CMK (cell line): ENCODE results near the gene NHLRC4.

Experiments used
- DNase-seq: peaks from one replicate; pipeline ENCODE4 v3.0.0-alpha.2; 2010; ENCODE audit warnings: low read depth

Gene NHLRC4

GRCh38 chr16:565419-566330 is 1.1 kb upstream of the NHLRC4 start:
- DNase-seq: no peak

DNA sequence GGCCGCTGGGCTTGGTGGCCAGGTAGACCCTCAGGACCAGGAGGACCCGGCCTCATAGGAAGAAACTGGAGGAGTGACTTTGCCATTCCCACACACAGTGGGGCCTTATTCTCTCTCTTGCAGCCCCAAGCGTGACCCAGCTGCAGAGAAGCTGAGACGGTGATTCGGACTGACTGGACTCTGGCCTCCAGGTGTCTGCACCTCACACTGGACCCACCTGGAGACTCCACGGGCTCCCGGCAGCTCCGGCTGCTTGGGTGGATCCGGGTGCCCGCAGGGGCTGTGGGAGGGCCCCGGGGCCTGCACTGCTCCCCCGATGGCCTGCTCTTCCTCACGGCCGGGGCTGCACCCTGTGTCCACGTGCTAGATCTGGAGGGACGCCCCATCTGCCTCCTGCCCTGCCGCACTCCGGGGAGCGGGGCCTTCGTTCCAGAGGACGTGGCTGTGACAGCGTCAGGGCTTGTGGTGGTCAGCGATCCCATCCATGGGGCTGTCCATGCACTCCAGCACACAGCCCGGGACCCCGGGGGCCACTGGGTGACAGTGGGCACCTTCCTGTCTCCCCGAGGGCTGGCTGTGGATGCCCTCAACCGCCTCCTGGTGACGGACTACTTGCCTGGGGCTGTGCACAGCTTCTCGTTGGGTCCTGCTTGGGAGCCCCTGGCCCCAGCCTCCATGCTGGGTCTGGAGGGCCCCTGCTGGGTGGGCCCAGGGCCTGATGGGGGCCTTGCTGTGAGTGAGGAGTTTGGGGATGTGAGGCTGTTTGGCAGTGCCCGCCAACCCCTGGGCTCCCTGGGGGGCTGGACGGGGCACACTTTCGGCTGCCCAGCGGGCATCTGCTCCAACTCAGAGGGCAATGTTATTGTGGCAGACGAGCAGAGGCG is 810 bp downstream of the NHLRC4 start:
- no peak for DNase-seq

DNA sequence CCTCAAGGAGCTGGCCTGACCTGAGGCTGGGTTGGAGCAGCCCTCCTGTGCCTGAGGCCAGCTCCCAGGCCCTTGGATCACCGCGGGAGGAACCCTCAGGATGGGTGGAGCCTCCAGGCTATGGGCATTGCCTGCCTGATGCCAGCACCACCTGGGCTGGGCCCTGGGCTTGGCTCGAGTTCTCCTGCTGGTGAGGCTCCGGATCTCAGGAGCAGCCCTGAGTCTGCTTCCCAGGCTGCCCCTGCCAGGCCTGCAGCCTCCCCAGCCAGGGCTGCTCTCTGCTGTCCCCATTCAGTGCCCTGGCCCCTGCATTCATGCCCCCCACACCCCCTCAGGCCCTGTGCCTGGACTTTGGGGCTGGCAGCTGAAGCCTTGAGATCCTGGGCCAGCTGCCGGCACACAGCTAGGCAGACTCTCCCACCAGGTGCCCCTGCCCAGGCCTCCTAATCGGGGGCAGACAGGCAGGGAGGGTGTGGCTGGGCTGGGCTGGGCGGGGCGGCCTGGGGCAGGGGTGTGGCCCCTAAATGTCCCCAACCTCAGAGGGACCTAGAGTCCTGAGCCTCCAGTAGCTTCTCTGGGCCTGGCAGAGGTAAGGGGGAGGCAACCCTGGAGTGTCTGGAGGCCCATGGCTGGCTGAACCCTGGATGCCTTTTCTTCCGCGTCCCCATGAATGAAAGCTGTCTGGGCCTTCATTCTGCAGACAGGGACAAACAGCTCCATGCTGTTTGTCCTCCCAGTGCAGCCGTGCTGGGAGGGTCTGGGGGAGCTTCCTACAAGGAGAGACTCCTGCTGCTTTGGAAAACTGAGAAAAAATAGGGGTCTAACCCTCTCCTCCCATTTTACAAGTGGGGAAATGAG is 1.8 kb downstream of the NHLRC4 start:
- DNase-seq: no peak

GRCh38 chr16:569445-570254 is 2.8 kb downstream of the NHLRC4 start, which contains the start of gene PIGQ:
Gene PIGQ (plus strand): TSS chr16:569968. CDS start chr16:574075, 4,107 bp downstream.
- no peak for DNase-seq

DNA sequence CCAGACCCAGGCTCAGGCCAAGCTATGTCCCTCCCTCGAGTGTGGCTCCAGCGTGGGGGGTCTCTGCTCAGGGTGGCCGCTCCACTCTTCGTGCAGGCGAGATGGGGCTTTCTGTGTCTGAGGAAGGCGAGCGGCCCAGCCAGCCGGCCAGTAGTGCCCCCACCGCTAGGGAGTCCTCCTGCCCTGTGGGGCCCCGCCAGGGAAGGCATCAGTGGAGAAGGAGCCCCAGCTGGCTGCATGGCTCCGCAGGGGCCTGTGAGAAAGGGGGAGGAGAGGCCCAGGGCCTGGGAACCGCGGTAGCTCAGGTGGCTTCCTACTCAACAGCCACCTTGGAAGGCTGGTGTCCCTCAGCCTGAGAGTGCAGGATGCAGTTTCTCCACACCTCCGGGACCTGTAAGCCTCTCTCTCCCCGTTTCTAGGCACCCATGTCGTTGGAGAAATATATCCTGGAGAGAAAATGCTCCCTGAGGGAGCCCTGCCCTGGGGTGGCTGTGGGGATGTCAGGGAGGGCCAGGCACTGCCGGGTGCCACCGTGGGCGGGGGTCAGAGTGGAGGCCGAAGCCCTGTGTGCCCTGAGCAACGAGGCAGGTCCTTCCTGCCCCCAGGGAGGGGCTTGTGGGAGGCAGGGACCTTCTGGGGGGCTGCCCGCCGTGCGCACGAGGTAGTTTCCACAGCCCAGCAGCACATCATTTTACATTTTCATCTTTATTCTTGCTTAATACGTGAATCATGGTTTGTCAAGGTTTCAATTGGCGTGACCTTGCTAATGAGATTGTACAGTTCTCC is 6.3 kb downstream of the NHLRC4 start:
- no peak for DNase-seq

GRCh38 chr16:574021-574760 is 7.4 kb downstream of the NHLRC4 start:
- DNase-seq: no peak

- DNase-seq: no peak
Observed at GRCh38 chr16:575354-576196, 8.8 kb downstream of the NHLRC4 start.

DNA sequence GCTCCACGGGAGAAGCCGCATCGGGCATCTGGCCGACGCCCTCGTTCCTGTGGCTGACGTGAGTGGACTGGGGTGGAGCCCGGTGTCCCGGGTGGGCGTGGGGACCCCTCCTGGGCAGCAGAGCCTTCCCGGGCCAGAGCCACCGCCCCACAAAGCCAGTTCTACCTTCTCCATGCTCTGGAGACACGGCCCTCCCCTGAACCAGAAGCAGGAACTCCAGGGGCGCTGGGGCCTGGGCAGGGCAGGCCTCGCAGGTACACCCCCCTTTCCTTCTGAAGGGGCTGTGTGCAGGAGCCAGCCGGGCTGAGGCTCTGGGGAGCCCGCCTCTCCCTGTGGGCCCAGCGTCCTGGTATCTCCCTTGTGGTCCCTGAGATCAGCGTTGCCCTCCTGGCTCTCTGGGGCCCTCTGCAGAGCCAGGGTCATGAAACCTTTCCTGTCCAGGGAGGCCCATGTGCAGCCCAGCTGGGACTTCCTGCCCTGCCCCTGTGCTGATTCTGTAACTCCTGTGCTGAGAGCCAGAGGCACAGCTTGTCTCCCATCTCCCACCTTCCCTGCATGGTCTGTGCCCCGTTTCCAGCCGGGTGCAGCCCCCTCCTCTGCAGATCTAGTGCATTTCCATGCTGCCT is 9.5 kb downstream of the NHLRC4 start:
- DNase-seq: no peak

DNA sequence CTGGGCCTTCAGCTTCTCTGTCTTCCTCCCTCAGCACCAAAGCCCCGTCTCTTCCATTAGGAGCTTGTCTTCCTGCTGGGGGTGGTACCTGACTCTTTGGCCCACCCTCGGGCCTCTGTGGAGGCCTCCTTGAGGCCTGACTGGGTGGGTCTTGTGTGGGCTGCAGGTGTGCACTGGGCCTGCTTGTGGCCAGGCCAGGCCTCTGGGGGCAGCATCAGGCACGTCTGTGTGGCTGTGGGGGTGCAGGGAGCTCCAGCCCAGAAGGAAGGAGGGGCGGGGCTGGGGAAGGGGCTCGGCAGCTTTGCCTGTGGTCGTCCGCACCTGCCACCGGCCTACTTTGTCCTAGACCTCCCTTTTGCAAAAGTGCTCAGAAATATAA is 10.0 kb downstream of the NHLRC4 start:
- no peak for DNase-seq

DNA sequence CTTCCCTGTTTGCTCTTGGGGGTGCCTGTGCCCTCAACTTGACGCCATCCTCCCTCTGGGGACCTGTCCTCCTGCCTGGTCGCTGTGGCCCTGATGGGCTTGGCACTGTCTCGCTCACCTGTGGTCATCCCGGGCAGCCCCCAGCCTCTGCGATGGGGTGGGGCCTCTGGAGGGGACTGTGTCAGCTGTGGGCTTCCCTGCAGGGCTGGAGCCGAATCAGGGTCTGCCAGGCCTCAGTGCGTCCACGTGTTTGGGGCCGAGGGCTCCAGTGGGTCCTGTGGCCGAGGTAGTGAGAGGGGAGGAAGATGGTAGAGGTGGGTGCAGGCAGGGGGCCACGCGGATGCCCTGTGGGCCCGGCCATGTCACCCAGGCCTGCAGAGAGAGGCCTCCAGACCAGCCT is 11.0 kb downstream of the NHLRC4 start:
- no peak for DNase-seq

- no peak for DNase-seq
Observed at GRCh38 chr16:578232-578869, 11.5 kb downstream of the NHLRC4 start.

DNA sequence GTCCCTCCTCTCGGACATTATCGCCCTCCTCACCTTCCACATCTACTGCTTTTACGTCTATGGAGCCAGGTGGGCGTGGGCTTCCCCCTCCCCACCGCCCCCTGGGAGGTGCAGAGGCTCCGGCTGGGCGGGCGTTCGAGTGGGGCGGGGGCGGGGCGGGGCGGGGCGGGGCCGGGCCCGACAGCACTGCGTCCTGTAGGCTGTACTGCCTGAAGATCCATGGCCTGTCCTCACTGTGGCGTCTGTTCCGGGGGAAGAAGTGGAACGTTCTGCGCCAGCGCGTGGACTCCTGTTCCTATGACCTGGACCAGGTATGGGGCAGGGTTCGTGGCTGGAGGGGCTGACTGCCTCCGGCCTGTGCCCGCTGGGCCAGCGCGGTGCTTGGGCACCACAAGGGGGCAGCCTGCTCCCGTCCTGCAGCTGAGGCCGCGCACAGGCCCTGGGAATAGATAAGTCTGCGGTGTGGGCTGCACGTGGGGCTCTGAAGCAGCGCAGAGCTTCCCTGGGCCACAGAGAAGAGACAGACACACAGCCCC is 12.1 kb downstream of the NHLRC4 start:
- DNase-seq: no peak

DNA sequence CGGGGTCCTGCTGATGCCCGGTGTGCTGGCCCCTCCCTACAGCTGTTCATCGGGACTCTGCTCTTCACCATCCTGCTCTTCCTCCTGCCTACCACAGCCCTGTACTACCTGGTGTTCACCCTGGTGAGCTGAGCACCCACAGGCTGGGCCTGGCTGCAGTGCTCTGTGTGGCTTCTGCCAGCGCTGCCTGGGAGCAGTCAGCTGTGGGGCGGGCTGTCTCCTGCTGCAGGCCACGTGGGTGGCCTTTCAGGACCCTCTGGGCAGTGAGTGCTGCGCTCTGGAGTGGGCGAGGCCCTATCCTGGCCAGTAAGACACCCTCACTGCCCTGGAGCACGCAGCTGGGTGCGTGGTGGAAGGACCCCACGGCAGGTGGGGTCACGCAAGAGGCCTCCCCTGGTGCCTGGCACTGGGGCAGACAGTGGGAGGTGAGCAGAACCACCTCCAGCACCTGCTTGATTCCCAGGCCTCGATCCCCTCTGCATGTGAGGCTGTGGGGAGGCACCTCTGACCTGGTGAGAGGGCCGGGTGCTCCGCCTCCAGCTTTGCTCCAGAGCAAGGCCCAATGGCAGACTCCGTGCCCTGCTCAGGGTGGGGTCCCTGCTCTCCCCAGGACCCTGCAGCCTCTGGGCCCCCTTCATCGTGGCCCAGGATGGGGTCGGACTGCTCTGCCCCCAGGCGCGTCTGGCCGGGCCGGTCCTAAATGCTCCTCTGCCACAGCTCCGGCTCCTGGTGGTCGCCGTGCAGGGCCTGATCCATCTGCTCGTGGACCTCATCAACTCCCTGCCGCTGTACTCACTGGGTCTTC is 13.5 kb downstream of the NHLRC4 start:
- no peak for DNase-seq

DNA sequence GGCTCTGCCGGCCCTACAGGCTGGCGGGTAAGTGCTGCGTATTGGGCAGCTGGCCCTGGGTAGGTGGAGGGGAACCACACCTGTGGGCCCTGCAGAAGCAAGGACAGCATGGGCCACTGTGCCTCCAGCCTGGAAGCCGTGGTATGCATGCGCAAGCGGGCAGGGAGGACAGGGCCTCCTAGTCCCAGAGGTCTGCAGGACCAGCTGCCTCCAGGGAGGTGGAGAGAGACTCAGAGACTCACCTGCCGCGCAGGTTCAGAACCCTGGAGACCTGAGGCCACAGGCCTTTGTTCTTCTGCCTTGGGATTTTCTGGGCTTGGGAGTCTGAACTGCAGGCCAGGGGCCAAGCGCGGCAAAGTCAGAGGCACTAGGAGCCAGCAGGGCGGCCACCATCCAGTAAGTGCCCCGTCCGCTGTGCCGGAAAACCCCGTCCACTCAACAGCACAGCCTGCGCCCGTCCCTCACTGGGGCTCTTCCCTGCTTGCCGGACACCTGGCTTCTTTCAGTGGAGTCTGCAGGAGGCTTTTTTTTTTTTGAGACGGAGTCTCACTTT is 14.2 kb downstream of the NHLRC4 start:
- no peak for DNase-seq

DNA sequence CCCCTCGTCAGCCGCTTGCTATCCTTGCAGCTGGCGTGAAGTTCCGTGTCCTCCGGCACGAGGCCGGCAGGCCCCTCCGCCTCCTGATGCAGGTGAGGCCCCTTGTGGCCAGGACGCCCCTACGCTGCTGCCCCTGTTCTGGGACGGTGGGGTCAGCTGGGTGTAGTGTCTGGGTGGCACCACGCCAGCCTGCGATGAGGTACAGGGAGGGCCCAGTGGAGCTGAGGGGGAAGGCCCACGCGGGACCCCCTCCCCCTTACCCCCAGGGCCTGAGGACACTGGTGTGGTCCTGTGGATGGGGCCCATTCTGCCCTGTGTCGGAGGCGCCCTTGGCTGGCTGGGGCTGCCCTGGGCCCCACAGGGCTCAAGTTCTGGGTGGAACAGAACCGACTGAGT is 15.4 kb downstream of the NHLRC4 start:
- no peak for DNase-seq

GRCh38 chr16:582614-583331 is 16.0 kb downstream of the NHLRC4 start:
- DNase-seq: no peak
